HG03135 (cell line): ENCODE measurements around the gene MYRF.

Experiments used
- ATAC-seq: cut with Tn5 transposase; IDR thresholded peaks from one replicate; pipeline ENCODE4 v1.9.1; 2021; ENCODE audit warnings: mild to moderate bottlenecking, moderate library complexity; ENCODE audit not compliant: unreplicated experiment

Gene MYRF

GRCh38 chr11:61837411-61838005, 85.1 kb downstream of the MYRF start:
- no peak for ATAC-seq
